HG02852 (cell line): ENCODE data around the gene VWF.

ENCODE experiments used
- ATAC-seq: cut with Tn5 transposase; IDR thresholded peaks from one replicate; pipeline ENCODE4 v1.9.1; 2021; ENCODE audit warnings: mild to moderate bottlenecking, moderate library complexity; ENCODE audit not compliant: unreplicated experiment

VWF gene

GRCh38 chr12:5997260-5997659 is 127.2 kb downstream of the VWF start:
- no peak for ATAC-seq

GRCh38 chr12:5996459-5996858 is 128.0 kb downstream of the VWF start:
- ATAC-seq, result no peak

GRCh38 chr12:5989621-5990020 is 134.8 kb downstream of the VWF start:
- ATAC-seq, result no peak

GRCh38 chr12:5988659-5989116 is 135.8 kb downstream of the VWF start:
- ATAC-seq, result peak; percentile 59

- ATAC-seq, result no peak
These were observed 136.4 kb downstream of the VWF start for GRCh38 chr12:5988088-5988487.

GRCh38 chr12:5987573-5987972 is 136.9 kb downstream of the VWF start:
- ATAC-seq, result no peak

GRCh38 chr12:5985471-5985870 is 139.0 kb downstream of the VWF start:
- no peak for ATAC-seq

GRCh38 chr12:5984873-5985272 is 139.6 kb downstream of the VWF start:
- no peak for ATAC-seq

DNA sequence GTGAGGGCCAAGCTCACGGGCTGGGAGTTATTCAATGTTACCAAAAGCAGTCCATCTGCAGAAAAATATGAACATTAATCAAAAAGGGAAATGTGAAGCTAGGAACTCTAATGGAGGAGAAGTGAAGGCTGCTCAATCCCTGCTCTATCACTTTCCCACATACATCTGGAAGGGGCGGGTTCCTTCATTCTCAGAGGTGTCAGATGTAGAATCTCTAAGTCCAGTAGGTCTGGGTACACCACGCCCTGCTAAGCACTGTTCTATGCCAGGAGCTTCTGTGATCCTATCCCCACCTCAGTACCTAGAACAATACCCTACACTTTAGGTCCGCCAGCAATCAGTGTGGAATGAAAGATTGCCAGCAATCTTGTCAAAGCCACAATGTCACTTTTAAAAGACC is 142.4 kb downstream of the VWF start:
- ATAC-seq, result no peak

- no peak for ATAC-seq
These were observed 146.9 kb downstream of the VWF start for GRCh38 chr12:5977556-5977955.

- ATAC-seq, result no peak
These were observed 147.8 kb downstream of the VWF start for GRCh38 chr12:5976711-5977110.

DNA sequence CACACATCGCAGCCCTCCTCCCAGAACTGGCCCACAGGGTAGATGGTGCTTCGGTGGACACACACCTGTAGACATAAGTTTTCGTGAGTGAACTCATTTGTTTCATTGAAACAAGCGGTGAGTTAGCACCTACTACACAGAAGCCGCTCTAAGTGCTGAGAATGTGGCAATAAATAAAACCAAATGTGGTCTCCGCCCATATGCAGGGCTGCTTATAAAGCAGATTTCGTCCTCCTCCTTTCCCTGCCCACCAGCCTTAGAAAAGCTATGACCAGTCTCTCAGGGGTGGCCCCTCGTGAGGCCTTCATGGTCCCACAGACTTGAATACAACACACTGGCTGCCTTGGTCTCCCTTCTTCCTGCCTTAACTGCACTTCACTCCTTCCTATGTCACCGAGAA is 148.3 kb downstream of the VWF start:
- ATAC-seq, result no peak

GRCh38 chr12:5973461-5974115 is 150.9 kb downstream of the VWF start:
- no peak for ATAC-seq

DNA sequence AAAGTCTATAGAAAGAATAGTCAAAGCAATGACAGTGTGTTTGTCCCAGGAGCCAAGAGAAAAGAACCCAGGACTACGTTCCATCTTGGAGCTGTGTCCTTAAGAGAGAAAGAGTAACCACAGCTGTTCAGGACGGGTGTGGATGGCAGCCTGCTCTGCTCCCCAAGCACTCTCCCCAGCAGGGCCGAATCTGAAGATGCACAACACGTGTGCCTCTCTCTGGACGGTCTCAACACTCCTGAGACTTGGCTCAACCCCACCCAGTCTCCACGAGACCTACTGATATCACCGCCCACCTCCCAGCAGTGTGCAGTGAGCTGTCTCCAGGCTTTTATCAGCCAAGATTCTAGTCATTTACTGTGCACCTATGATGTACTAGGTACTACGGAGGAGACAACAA is 152.1 kb downstream of the VWF start:
- ATAC-seq, result no peak

GRCh38 chr12:5971194-5971850 is 153.1 kb downstream of the VWF start:
- ATAC-seq, result no peak

GRCh38 chr12:5969974-5970690 is 154.3 kb downstream of the VWF start:
- no peak for ATAC-seq

- ATAC-seq, result no peak
These were observed 155.1 kb downstream of the VWF start for GRCh38 chr12:5969156-5969973.

DNA sequence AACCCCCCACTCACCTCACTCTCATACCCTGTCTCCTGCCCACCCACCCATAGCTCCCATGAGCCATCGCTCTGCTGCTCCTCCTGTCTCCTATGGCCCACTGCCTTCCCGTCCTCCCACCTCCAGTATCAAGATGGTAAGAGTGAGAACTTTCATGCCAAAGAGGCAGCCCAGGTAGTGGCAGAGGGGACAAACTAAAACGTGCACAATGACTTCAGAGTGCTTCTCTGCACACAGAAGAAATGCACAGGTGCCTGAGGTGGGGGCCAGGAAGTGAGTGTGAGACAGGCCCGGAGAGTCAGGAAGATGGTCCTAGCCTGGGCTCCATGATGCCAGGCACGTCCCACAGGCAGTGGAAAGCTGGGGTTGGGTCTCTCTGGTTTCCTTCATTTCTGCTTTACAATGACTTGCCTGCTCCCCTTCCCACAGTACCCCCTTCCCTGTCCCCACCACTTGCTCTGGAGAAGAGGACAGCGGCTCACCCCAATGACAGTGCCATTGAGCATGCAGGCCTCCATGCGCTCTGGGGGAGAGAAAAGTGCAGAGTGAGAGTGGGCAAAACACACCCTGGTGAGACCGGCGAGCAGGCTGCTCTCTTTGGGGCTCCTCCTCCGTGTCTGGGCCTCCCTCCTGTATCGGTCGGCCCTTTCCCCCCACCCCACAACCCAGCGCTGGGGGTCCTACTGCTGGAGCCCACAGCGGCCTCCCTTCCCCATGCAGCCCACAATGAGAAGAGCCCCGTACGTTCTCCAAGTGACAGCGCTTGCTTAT is 156.6 kb downstream of the VWF start:
- ATAC-seq, result no peak

GRCh38 chr12:5966486-5967095 is 157.9 kb downstream of the VWF start:
- ATAC-seq, result no peak

GRCh38 chr12:5965950-5966383 is 158.5 kb downstream of the VWF start:
- no peak for ATAC-seq
